ENCODE results near the gene MGAT5.

The MGAT5 gene

GRCh38 chr2:134231301-134231964, 22.4 kb upstream of the MGAT5 start:
- 71 to 100% methylated on average over 1 to 2 of the region's 3 CpGs for WGBS, 2 experiments (ENCODE audit: insufficient coverage in 2 of 2)
- H3K4me3 ChIP-seq (ENCODE audit: extremely low read depth, insufficient read depth, low read length, poor library complexity, severe bottlenecking): no peak overlapping the region
- peaks cover 15% of the 10 kb centered on the region for H3K9me3 ChIP-seq (ENCODE audit: control insufficient read depth, low read length)
- no peak overlapping the region for H3K27ac ChIP-seq (ENCODE audit: low read depth, low read length, severe bottlenecking)
- H3K36me3 ChIP-seq (ENCODE audit: control insufficient read depth, insufficient read depth, low read length): no peaks in the 10 kb centered on the region
- H3K4me1 ChIP-seq (ENCODE audit: control insufficient read depth, insufficient read depth, low read length, poor library complexity, severe bottlenecking): peaks cover 24% of the 10 kb centered on the region

- H3K27ac ChIP-seq (ENCODE audit: low read depth, low read length, severe bottlenecking): no peak overlapping the region
- WGBS, 2 experiments (ENCODE audit: insufficient coverage in 2 of 2): 74 to 100% methylated on average over 1 to 2 of the region's 2 CpGs
- peaks cover 15% of the 10 kb centered on the region for H3K9me3 ChIP-seq (ENCODE audit: control insufficient read depth, low read length)
- no peak overlapping the region for H3K4me3 ChIP-seq (ENCODE audit: extremely low read depth, insufficient read depth, low read length, poor library complexity, severe bottlenecking)
- no peaks in the 10 kb centered on the region for H3K36me3 ChIP-seq (ENCODE audit: control insufficient read depth, insufficient read depth, low read length)
- peaks cover 24% of the 10 kb centered on the region for H3K4me1 ChIP-seq (ENCODE audit: control insufficient read depth, insufficient read depth, low read length, poor library complexity, severe bottlenecking)
These were observed 21.9 kb upstream of the MGAT5 start for GRCh38 chr2:134231965-134232340.

- Histone ChIP-seq H3K9me3 (ENCODE audit: control insufficient read depth, low read length) (peaks cover 15% of the 10 kb centered on the region), H3K27ac (ENCODE audit: low read depth, low read length, severe bottlenecking) (no peak overlapping the region), H3K4me1 (ENCODE audit: control insufficient read depth, insufficient read depth, low read length, poor library complexity, severe bottlenecking) (peaks cover 24% of the 10 kb centered on the region)
These were observed 21.4 kb upstream of the MGAT5 start for GRCh38 chr2:134232461-134232860.

GRCh38 chr2:134232868-134233727, 20.8 kb upstream of the MGAT5 start:
- Histone ChIP-seq H3K4me1 (ENCODE audit: control insufficient read depth, insufficient read depth, low read length, poor library complexity, severe bottlenecking) (peaks cover 24% of the 10 kb centered on the region), H3K9me3 (ENCODE audit: control insufficient read depth, low read length) (peaks cover 15% of the 10 kb centered on the region), H3K36me3 (ENCODE audit: control insufficient read depth, insufficient read depth, low read length) (no peaks in the 10 kb centered on the region), H3K27ac (ENCODE audit: low read depth, low read length, severe bottlenecking) (no peak overlapping the region), H3K4me3 (ENCODE audit: extremely low read depth, insufficient read depth, low read length, poor library complexity, severe bottlenecking) (no peak overlapping the region)
- 100% methylated on average over 1 of the region's 2 CpGs; no CpG with 5 or more reads in 1 of the 2 experiments for WGBS, 2 experiments (ENCODE audit: insufficient coverage in 2 of 2)

More at GRCh38 chr2:134232461-134232860, 21.4 kb upstream of the MGAT5 start:
- Histone ChIP-seq H3K4me3 (ENCODE audit: extremely low read depth, insufficient read depth, low read length, poor library complexity, severe bottlenecking) (no peak overlapping the region), H3K36me3 (ENCODE audit: control insufficient read depth, insufficient read depth, low read length) (no peaks in the 10 kb centered on the region)
- WGBS, 2 experiments (ENCODE audit: insufficient coverage in 2 of 2): no CpG with 5 or more reads among the region's 1 CpG

GRCh38 chr2:134233728-134234136, 20.1 kb upstream of the MGAT5 start:
- no peak overlapping the region for H3K4me3 ChIP-seq (ENCODE audit: extremely low read depth, insufficient read depth, low read length, poor library complexity, severe bottlenecking)
- no peak overlapping the region for H3K27ac ChIP-seq (ENCODE audit: low read depth, low read length, severe bottlenecking)
- H3K36me3 ChIP-seq (ENCODE audit: control insufficient read depth, insufficient read depth, low read length): no peaks in the 10 kb centered on the region
- H3K4me1 ChIP-seq (ENCODE audit: control insufficient read depth, insufficient read depth, low read length, poor library complexity, severe bottlenecking): peaks cover 24% of the 10 kb centered on the region
- peaks cover 9% of the 10 kb centered on the region for H3K9me3 ChIP-seq (ENCODE audit: control insufficient read depth, low read length)
- 84 to 100% methylated on average over 2 of the region's 2 CpGs for WGBS, 2 experiments (ENCODE audit: insufficient coverage in 2 of 2)

GRCh38 chr2:134234535-134234934, 19.3 kb upstream of the MGAT5 start:
- Histone ChIP-seq H3K4me1 (ENCODE audit: control insufficient read depth, insufficient read depth, low read length, poor library complexity, severe bottlenecking) (peaks cover 24% of the 10 kb centered on the region), H3K4me3 (ENCODE audit: extremely low read depth, insufficient read depth, low read length, poor library complexity, severe bottlenecking) (no peak overlapping the region), H3K9me3 (ENCODE audit: control insufficient read depth, low read length) (peaks cover 8% of the 10 kb centered on the region), H3K36me3 (ENCODE audit: control insufficient read depth, insufficient read depth, low read length) (no peaks in the 10 kb centered on the region), H3K27ac (ENCODE audit: low read depth, low read length, severe bottlenecking) (no peak overlapping the region)
- 83% methylated on average over 1 of the region's 1 CpG; no CpG with 5 or more reads in 1 of the 2 experiments for WGBS, 2 experiments (ENCODE audit: insufficient coverage in 2 of 2)

- Histone ChIP-seq H3K4me3 (ENCODE audit: extremely low read depth, insufficient read depth, low read length, poor library complexity, severe bottlenecking) (no peak overlapping the region), H3K9me3 (ENCODE audit: control insufficient read depth, low read length) (no peaks in the 10 kb centered on the region), H3K4me1 (ENCODE audit: control insufficient read depth, insufficient read depth, low read length, poor library complexity, severe bottlenecking) (peaks cover 24% of the 10 kb centered on the region), H3K36me3 (ENCODE audit: control insufficient read depth, insufficient read depth, low read length) (no peaks in the 10 kb centered on the region), H3K27ac (ENCODE audit: low read depth, low read length, severe bottlenecking) (no peak overlapping the region)
- WGBS, 2 experiments (ENCODE audit: insufficient coverage in 2 of 2): 91 to 100% methylated on average over 2 of the region's 4 CpGs
These were observed 18.2 kb upstream of the MGAT5 start for GRCh38 chr2:134235510-134236144.

- Histone ChIP-seq H3K27ac (ENCODE audit: low read depth, low read length, severe bottlenecking) (no peak overlapping the region), H3K36me3 (ENCODE audit: control insufficient read depth, insufficient read depth, low read length) (no peaks in the 10 kb centered on the region), H3K4me3 (ENCODE audit: extremely low read depth, insufficient read depth, low read length, poor library complexity, severe bottlenecking) (no peak overlapping the region), H3K4me1 (ENCODE audit: control insufficient read depth, insufficient read depth, low read length, poor library complexity, severe bottlenecking) (peaks cover 20% of the 10 kb centered on the region), H3K9me3 (ENCODE audit: control insufficient read depth, low read length) (no peaks in the 10 kb centered on the region)
- 88 to 92% methylated on average over 2 of the region's 3 CpGs for WGBS, 2 experiments (ENCODE audit: insufficient coverage in 2 of 2)
These were observed 15.5 kb upstream of the MGAT5 start for GRCh38 chr2:134238371-134238770.

GRCh38 chr2:134240061-134240460, 13.8 kb upstream of the MGAT5 start:
- Histone ChIP-seq H3K27ac (ENCODE audit: low read depth, low read length, severe bottlenecking) (no peak overlapping the region), H3K4me1 (ENCODE audit: control insufficient read depth, insufficient read depth, low read length, poor library complexity, severe bottlenecking) (peaks cover 10% of the 10 kb centered on the region), H3K36me3 (ENCODE audit: control insufficient read depth, insufficient read depth, low read length) (no peaks in the 10 kb centered on the region), H3K4me3 (ENCODE audit: extremely low read depth, insufficient read depth, low read length, poor library complexity, severe bottlenecking) (no peak overlapping the region), H3K9me3 (ENCODE audit: control insufficient read depth, low read length) (no peaks in the 10 kb centered on the region)
- no CpG with 5 or more reads among the region's 2 CpGs for WGBS, 2 experiments (ENCODE audit: insufficient coverage in 2 of 2)

GRCh38 chr2:134241911-134242310, 12.0 kb upstream of the MGAT5 start:
- H3K36me3 ChIP-seq (ENCODE audit: control insufficient read depth, insufficient read depth, low read length): no peaks in the 10 kb centered on the region
- H3K4me1 ChIP-seq (ENCODE audit: control insufficient read depth, insufficient read depth, low read length, poor library complexity, severe bottlenecking): no peaks in the 10 kb centered on the region
- 71% methylated on average over 1 of the region's 2 CpGs; no CpG with 5 or more reads in 1 of the 2 experiments for WGBS, 2 experiments (ENCODE audit: insufficient coverage in 2 of 2)
- no peaks in the 10 kb centered on the region for H3K9me3 ChIP-seq (ENCODE audit: control insufficient read depth, low read length)
- no peak overlapping the region for H3K27ac ChIP-seq (ENCODE audit: low read depth, low read length, severe bottlenecking)
- H3K4me3 ChIP-seq (ENCODE audit: extremely low read depth, insufficient read depth, low read length, poor library complexity, severe bottlenecking): no peak overlapping the region

Data from mesodermal cell (in vitro differentiated cells).